ENCODE measurements around the gene OR12D3. TPM values are rescaled to one million over a fixed set of nuclear protein-coding genes. Genes with fewer than 3 reads are reported as not detected.

Gene OR12D3
- total and polyA plus RNA-seq, 7 donors: not detected

GRCh38 chr6:29403801-29404200 lies 28.7 kb upstream of the OR12D3 start:
- H3K4me3 ChIP-seq: no peak overlapping the region
- ATAC-seq (no peak), DNase-seq (no peak)
- H3K27me3 ChIP-seq (ENCODE audit: insufficient read depth in 3 of 3, low read length in 2 of 3): no peaks in the 10 kb centered on the region
- no peaks in the 10 kb centered on the region for H3K36me3 ChIP-seq (ENCODE audit: insufficient read depth in 1 of 2, low read depth in 1 of 2)
- H3K4me1 ChIP-seq: no peaks in the 10 kb centered on the region
- no peak for TF ChIP-seq CTCF (IDR thresholded peaks at IDR 0.05)
- WGBS, 3 donors: 33 to 89% (median 84%) methylated on average over 1 of the region's 1 CpG
- H3K9me3 ChIP-seq: no peaks in the 10 kb centered on the region
- intact Hi-C loops (cut with DNase I): no loop called here
- no peak overlapping the region for H3K27ac ChIP-seq

- intact Hi-C loops (cut with DNase I): no loop called here
- Histone ChIP-seq H3K27me3 (ENCODE audit: insufficient read depth in 3 of 3, low read length in 2 of 3) (no peaks in the 10 kb centered on the region), H3K27ac (no peak overlapping the region), H3K4me1 (no peaks in the 10 kb centered on the region), H3K4me3 (no peak overlapping the region), H3K36me3 (ENCODE audit: insufficient read depth in 1 of 2, low read depth in 1 of 2) (no peaks in the 10 kb centered on the region), H3K9me3 (no peaks in the 10 kb centered on the region)
- no peak for ATAC-seq
- TF ChIP-seq CTCF (IDR thresholded peaks at IDR 0.05): no peak
- 47 to 61% (median 49%) methylated on average over 2 of the region's 2 CpGs for WGBS, 3 donors
- DNase-seq: no peak
Measured at GRCh38 chr6:29399525-29399924, 24.4 kb upstream of the OR12D3 start.

GRCh38 chr6:29395331-29395730 lies 20.2 kb upstream of the OR12D3 start, which contains the start of gene OR12D2:
Gene OR12D2, plus strand, starts transcription at chr6:29395631. Its CDS starts 1,069 bp downstream, at chr6:29396700.
- H3K27ac ChIP-seq: no peak within 1 kb of the TSS
- DNase-seq (no peak), ATAC-seq (no peak)
- no peaks in the 10 kb centered on the region for H3K9me3 ChIP-seq
- H3K4me3 ChIP-seq: no peak within 1 kb of the TSS
- no peaks in the 10 kb centered on the region for H3K36me3 ChIP-seq (ENCODE audit: insufficient read depth in 1 of 2, low read depth in 1 of 2)
- no peaks in the 10 kb centered on the region for H3K27me3 ChIP-seq (ENCODE audit: insufficient read depth in 3 of 3, low read length in 2 of 3)
- intact Hi-C loops (cut with DNase I): no loop called here
- no peaks in the 10 kb centered on the region for H3K4me1 ChIP-seq
- no peak for TF ChIP-seq CTCF (IDR thresholded peaks at IDR 0.05)

GRCh38 chr6:29388533-29388932 lies 13.4 kb upstream of the OR12D3 start:
- no peak overlapping the region for H3K4me3 ChIP-seq
- H3K4me1 ChIP-seq: no peaks in the 10 kb centered on the region
- TF ChIP-seq CTCF (IDR thresholded peaks at IDR 0.05): no peak
- DNase-seq (no peak), ATAC-seq (no peak)
- intact Hi-C loops (cut with DNase I): no loop called here
- H3K27ac ChIP-seq: no peak overlapping the region
- H3K27me3 ChIP-seq (ENCODE audit: insufficient read depth in 3 of 3, low read length in 2 of 3): no peaks in the 10 kb centered on the region
- H3K9me3 ChIP-seq: no peaks in the 10 kb centered on the region
- WGBS, 3 donors: 36 to 71% (median 63%) methylated on average over 4 of the region's 4 CpGs
- no peaks in the 10 kb centered on the region for H3K36me3 ChIP-seq (ENCODE audit: insufficient read depth in 1 of 2, low read depth in 1 of 2)

- no peaks in the 10 kb centered on the region for H3K9me3 ChIP-seq
- H3K36me3 ChIP-seq (ENCODE audit: insufficient read depth in 1 of 2, low read depth in 1 of 2): no peaks in the 10 kb centered on the region
- DNase-seq (no peak), ATAC-seq (no peak)
- intact Hi-C loops (cut with DNase I): no loop called here
- no peak for TF ChIP-seq CTCF (IDR thresholded peaks at IDR 0.05)
- no peak overlapping the region for H3K4me3 ChIP-seq
- H3K4me1 ChIP-seq: no peaks in the 10 kb centered on the region
- H3K27ac ChIP-seq: no peak overlapping the region
- no peaks in the 10 kb centered on the region for H3K27me3 ChIP-seq (ENCODE audit: insufficient read depth in 3 of 3, low read length in 2 of 3)
Measured at GRCh38 chr6:29376003-29376402, 912 bp upstream of the OR12D3 start.

Data from psoas muscle (tissue), 8 donors.